Neural cell (in vitro differentiated cells): ENCODE results near the gene CLPX.
"Not testable (repeated sequence)": the region's sequence is repeated elsewhere in the genome, so short reads cannot be mapped to it uniquely, and the experiment has no call there.

ENCODE experiments used
- CTCF ChIP-seq: fragments of 450-650 bp; IDR thresholded peaks from 2 replicates; pipeline ENCODE4 v1.5.1; 2014; ENCODE audit warnings: antibody characterized with exemption, mild to moderate bottlenecking, moderate library complexity; ENCODE audit not compliant: poor library complexity, severe bottlenecking
- EP300 ChIP-seq: fragments of 450-650 bp; conservative IDR thresholded peaks from 2 replicates; pipeline ENCODE4 v1.6.1; 2014; ENCODE audit warnings: antibody characterized with exemption, mild to moderate bottlenecking, moderate library complexity; ENCODE audit not compliant: poor library complexity, severe bottlenecking
- EZH2 ChIP-seq: fragments of 200-600, 300-800 bp; shearing (Covaris generic), sonication (generic); IDR thresholded peaks from 2 replicates; pipeline ENCODE4 v1.6.1; 2014; ENCODE audit warnings: antibody characterized with exemption, low read length, borderline replicate concordance, mild to moderate bottlenecking; ENCODE audit not compliant: insufficient read depth, poor library complexity, severe bottlenecking
- MXI1 ChIP-seq: fragments of 450-650 bp; conservative IDR thresholded peaks from 2 replicates; pipeline ENCODE4 v1.6.1; 2014; ENCODE audit warnings: antibody characterized with exemption, mild to moderate bottlenecking; ENCODE audit not compliant: poor library complexity, severe bottlenecking
- POLR2AphosphoS5 ChIP-seq: IDR thresholded peaks from 2 replicates; pipeline ENCODE4 v1.6.1; 2012
- SMC3 ChIP-seq: fragments of 450-650 bp; conservative IDR thresholded peaks from 2 replicates; pipeline ENCODE4 v1.6.1; 2014; ENCODE audit warnings: antibody characterized with exemption, mild to moderate bottlenecking, moderate library complexity; ENCODE audit not compliant: poor library complexity
- TAF1 ChIP-seq: IDR thresholded peaks from 2 replicates; pipeline ENCODE4 v1.6.1; 2012; ENCODE audit warnings: low read depth
- TF ChIP-seq, protein P1 (sequence below): IDR thresholded peaks from 2 replicates; pipeline ENCODE4 v1.6.1; 2012; ENCODE audit warnings: borderline replicate concordance

DNA sequence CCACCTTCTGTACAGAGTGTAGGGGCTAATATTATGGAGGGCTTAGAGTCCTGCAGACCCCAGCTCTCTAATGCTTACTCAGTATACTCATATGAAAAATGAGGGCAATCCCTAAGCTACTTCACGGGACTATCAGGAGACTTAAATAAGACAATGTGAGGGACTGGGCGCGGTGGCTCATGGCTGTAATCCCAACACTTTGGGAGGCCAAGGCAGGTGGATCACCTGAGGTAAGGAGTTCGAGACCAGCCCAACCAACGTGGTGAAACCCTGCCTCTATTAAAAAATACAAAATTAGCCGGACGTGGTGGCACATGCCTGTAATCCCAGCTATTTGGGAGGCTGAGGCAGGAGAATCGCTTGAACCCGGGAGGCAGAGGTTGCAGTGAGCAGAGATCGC, 85.3 kb downstream of the CLPX start:
- not testable (repeated sequence) for TF ChIP-seq CTCF, EP300, SMC3, EZH2, POLR2AphosphoS5, TAF1, MXI1
- TF ChIP-seq, protein P1, sequence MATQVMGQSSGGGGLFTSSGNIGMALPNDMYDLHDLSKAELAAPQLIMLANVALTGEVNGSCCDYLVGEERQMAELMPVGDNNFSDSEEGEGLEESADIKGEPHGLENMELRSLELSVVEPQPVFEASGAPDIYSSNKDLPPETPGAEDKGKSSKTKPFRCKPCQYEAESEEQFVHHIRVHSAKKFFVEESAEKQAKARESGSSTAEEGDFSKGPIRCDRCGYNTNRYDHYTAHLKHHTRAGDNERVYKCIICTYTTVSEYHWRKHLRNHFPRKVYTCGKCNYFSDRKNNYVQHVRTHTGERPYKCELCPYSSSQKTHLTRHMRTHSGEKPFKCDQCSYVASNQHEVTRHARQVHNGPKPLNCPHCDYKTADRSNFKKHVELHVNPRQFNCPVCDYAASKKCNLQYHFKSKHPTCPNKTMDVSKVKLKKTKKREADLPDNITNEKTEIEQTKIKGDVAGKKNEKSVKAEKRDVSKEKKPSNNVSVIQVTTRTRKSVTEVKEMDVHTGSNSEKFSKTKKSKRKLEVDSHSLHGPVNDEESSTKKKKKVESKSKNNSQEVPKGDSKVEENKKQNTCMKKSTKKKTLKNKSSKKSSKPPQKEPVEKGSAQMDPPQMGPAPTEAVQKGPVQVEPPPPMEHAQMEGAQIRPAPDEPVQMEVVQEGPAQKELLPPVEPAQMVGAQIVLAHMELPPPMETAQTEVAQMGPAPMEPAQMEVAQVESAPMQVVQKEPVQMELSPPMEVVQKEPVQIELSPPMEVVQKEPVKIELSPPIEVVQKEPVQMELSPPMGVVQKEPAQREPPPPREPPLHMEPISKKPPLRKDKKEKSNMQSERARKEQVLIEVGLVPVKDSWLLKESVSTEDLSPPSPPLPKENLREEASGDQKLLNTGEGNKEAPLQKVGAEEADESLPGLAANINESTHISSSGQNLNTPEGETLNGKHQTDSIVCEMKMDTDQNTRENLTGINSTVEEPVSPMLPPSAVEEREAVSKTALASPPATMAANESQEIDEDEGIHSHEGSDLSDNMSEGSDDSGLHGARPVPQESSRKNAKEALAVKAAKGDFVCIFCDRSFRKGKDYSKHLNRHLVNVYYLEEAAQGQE: not testable (repeated sequence)
